CD8-positive, alpha-beta memory T cell (primary cell): ENCODE measurements around the gene KRTAP10-4. TPM values are rescaled to one million over a fixed set of nuclear protein-coding genes. Genes with fewer than 3 reads are reported as not detected.
"Not testable (repeated sequence)": the region's sequence is repeated elsewhere in the genome, so short reads cannot be mapped to it uniquely, and the experiment has no call there.

Experiments
- CTCF ChIA-PET: fragments of 350-600 bp; sonication (Branson Sonifier 250); formaldehyde crosslinking; loops from one replicate; lab custom pipeline; 2021; ENCODE audit warnings: antibody characterized with exemption; lab: Charles Lee
- POLR2A ChIA-PET: fragments of 350-600 bp; sonication (Branson Sonifier 250); formaldehyde crosslinking; loops from one replicate; lab custom pipeline; 2021; ENCODE audit warnings: antibody characterized with exemption; lab: Charles Lee
- DNase-seq, 5 donors: peaks; one replicate each; pipeline versions ENCODE4 v3.0.0 to v3.0.0-alpha.2; 2020 to 2022; ENCODE audit warnings: mixed read lengths in 1 of 5
- H3K27ac ChIP-seq: one replicate; pipeline ENCODE4 v1.7.0; 2013; ENCODE audit warnings: low read depth, mild to moderate bottlenecking, low read length, moderate library complexity
- H3K27me3 ChIP-seq: 2 replicates; pipeline ENCODE4 v1.7.0; 2013; ENCODE audit warnings: low read length, mild to moderate bottlenecking; ENCODE audit not compliant: insufficient read depth, poor library complexity, severe bottlenecking
- H3K36me3 ChIP-seq: 2 replicates; pipeline ENCODE4 v1.7.0; 2013; ENCODE audit warnings: mild to moderate bottlenecking, low read length, moderate library complexity; ENCODE audit not compliant: insufficient read depth
- H3K4me1 ChIP-seq: 2 replicates; pipeline ENCODE4 v1.7.0; 2013; ENCODE audit warnings: mild to moderate bottlenecking, low read length, moderate library complexity; ENCODE audit not compliant: insufficient read depth
- H3K4me3 ChIP-seq: 2 replicates; pipeline ENCODE4 v1.7.0; 2013; ENCODE audit warnings: mild to moderate bottlenecking, low read length
- H3K9me3 ChIP-seq: 2 replicates; pipeline ENCODE4 v1.7.0; 2013; ENCODE audit warnings: mild to moderate bottlenecking, low read length
- H3K27ac Mint-ChIP-seq, 8 donors: one replicate each; pipeline ENCODE4 v1.8.0; 2020 to 2021; ENCODE audit warnings: mixed read lengths in 8 of 8, mild to moderate bottlenecking in 6 of 8, inconsistent platforms in 3 of 8, moderate library complexity in 3 of 8
- H3K27me3 Mint-ChIP-seq, 2 donors: one replicate each; pipeline ENCODE4 v1.8.0; 2020 to 2021; ENCODE audit warnings: mixed read lengths in 2 of 2, mild to moderate bottlenecking in 1 of 2, moderate library complexity in 1 of 2
- H3K36me3 Mint-ChIP-seq, 3 donors: one replicate each; pipeline ENCODE4 v1.8.0; 2020 to 2021; ENCODE audit warnings: mixed read lengths in 3 of 3, inconsistent platforms in 1 of 3, mild to moderate bottlenecking in 1 of 3
- H3K4me1 Mint-ChIP-seq, 3 donors: one replicate each; pipeline ENCODE4 v1.8.0; 2020 to 2021; ENCODE audit warnings: mixed read lengths in 3 of 3, inconsistent platforms in 1 of 3, mild to moderate bottlenecking in 1 of 3
- H3K4me3 Mint-ChIP-seq, 7 donors: one replicate each; pipeline ENCODE4 v1.8.0; 2020 to 2021; ENCODE audit warnings: mixed read lengths in 7 of 7, mild to moderate bottlenecking in 6 of 7, moderate library complexity in 4 of 7, inconsistent platforms in 2 of 7
- H3K9me3 Mint-ChIP-seq, 5 donors: one replicate each; pipeline ENCODE4 v1.8.0; 2020 to 2022; ENCODE audit warnings: mixed read lengths in 5 of 5, mild to moderate bottlenecking in 3 of 5, moderate library complexity in 2 of 5, inconsistent platforms in 1 of 5
- polyA plus RNA-seq: library from polyadenylated mRNA; unstranded; fragments of 300-500 nt; fragmentation: Illumina TruSeq; gene quantifications from one replicate; pipeline ENCODE4 v1.2.3, GENCODE V29; 2021
- total RNA-seq, 2 experiments: library from RNA; stranded (reverse); gene quantifications; one replicate each; pipeline ENCODE4 v1.2.3, GENCODE V29; 2021

KRTAP10-4 gene
- total and polyA plus RNA-seq, 3 experiments from 2014 or later, result not detected

DNA sequence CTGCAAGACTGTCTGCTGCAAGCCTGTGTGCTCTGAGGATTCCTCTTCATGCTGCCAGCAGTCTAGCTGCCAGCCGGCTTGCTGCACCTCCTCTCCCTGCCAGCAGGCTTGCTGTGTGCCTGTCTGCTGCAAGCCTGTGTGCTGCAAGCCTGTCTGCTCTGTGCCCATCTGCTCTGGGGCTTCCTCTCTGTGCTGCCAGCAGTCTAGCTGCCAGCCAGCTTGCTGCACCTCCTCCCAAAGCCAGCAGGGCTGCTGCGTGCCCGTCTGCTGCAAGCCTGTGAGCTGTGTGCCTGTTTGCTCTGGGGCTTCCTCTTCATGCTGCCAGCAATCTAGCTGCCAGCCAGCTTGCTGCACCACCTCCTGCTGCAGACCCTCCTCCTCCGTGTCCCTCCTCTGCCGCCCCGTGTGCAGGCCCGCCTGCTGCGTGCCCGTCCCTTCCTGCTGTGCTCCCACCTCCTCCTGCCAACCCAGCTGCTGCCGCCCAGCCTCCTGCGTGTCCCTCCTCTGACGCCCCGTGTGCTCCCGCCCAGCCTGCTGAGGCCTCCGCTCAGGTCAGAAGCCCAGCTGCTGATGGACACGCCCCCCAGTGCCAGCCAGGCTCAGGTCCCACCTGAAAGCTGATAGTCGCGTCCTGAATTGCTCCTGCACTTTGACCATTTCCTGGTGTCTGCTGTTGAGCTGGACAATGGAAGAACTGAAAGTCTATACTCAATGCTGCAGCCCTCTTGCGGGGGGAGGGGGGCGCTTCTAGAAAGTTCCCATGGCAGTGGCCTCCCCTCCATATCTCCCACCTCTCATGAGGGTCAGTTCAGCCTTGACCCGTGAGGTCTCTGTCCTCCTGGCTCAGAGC lies 1.2 kb downstream of the KRTAP10-4 start:
- Mint-ChIP-seq H3K4me3 (peak overlapping the region in 2 of 7 donors; percentile 32 to 66), H3K36me3 (peaks cover 0 to 17% (median 0%) of the 10 kb centered on the region in 3 donors), H3K27me3 (peaks cover 4 to 20% of the 10 kb centered on the region in 2 donors), H3K27ac (peak overlapping the region in 1 of 8 donors; percentile 34), H3K9me3 (peaks cover 6 to 23% (median 17%) of the 10 kb centered on the region in 5 donors), H3K4me1 (peaks cover 0 to 13% (median 4%) of the 10 kb centered on the region in 3 donors)
- no peaks in the 10 kb centered on the region for H3K36me3 ChIP-seq
- H3K4me1 ChIP-seq, result no peaks in the 10 kb centered on the region
- H3K9me3 ChIP-seq, result no peaks in the 10 kb centered on the region
- H3K4me3 ChIP-seq, result no peak overlapping the region
- CTCF ChIA-PET, result no interaction called here
- POLR2A ChIA-PET, result no interaction called here
- H3K27ac ChIP-seq, result no peak overlapping the region
- DNase-seq, result no peak
- no peaks in the 10 kb centered on the region for H3K27me3 ChIP-seq

- Histone ChIP-seq H3K27me3 (no peaks in the 10 kb centered on the region), H3K4me1 (no peaks in the 10 kb centered on the region), H3K9me3 (no peaks in the 10 kb centered on the region), H3K4me3 (no peak overlapping the region), H3K36me3 (no peaks in the 10 kb centered on the region), H3K27ac (no peak overlapping the region)
- ChIA-PET CTCF (no interaction called here), POLR2A (no interaction called here)
- Mint-ChIP-seq H3K36me3 (peaks cover 0 to 17% (median 1%) of the 10 kb centered on the region in 3 donors), H3K9me3 (peaks cover 10 to 27% (median 21%) of the 10 kb centered on the region in 5 donors), H3K4me1 (peaks cover 0 to 13% (median 4%) of the 10 kb centered on the region in 3 donors), H3K4me3 (no peak overlapping the region), H3K27me3 (peaks cover 3 to 19% of the 10 kb centered on the region in 2 donors), H3K27ac (no peak overlapping the region)
- DNase-seq, result no peak
Measured at GRCh38 chr21:44575307-44576024, 1.9 kb downstream of the KRTAP10-4 start.

GRCh38 chr21:44576025-44576420 lies 2.5 kb downstream of the KRTAP10-4 start:
- Histone ChIP-seq H3K9me3 (no peaks in the 10 kb centered on the region), H3K4me1 (no peaks in the 10 kb centered on the region), H3K36me3 (no peaks in the 10 kb centered on the region), H3K27ac (no peak overlapping the region), H3K27me3 (no peaks in the 10 kb centered on the region), H3K4me3 (no peak overlapping the region)
- peaks cover 3 to 19% of the 10 kb centered on the region in 2 donors for H3K27me3 Mint-ChIP-seq
- POLR2A ChIA-PET, result no interaction called here
- H3K4me3 Mint-ChIP-seq, result no peak overlapping the region
- H3K36me3 Mint-ChIP-seq, result peaks cover 0 to 17% (median 1%) of the 10 kb centered on the region in 3 donors
- H3K9me3 Mint-ChIP-seq, result peaks cover 12 to 31% (median 23%) of the 10 kb centered on the region in 5 donors
- peaks cover 0 to 13% (median 4%) of the 10 kb centered on the region in 3 donors for H3K4me1 Mint-ChIP-seq
- no peak for DNase-seq
- no peak overlapping the region for H3K27ac Mint-ChIP-seq
- CTCF ChIA-PET, result no interaction called here

- Histone ChIP-seq H3K4me1 (no peaks in the 10 kb centered on the region), H3K27ac (no peak overlapping the region), H3K27me3 (no peaks in the 10 kb centered on the region), H3K9me3 (no peaks in the 10 kb centered on the region), H3K4me3 (no peak overlapping the region), H3K36me3 (no peaks in the 10 kb centered on the region)
- no peak overlapping the region for H3K27ac Mint-ChIP-seq
- CTCF ChIA-PET, result no interaction called here
- H3K4me3 Mint-ChIP-seq, result no peak overlapping the region
- peaks cover 0 to 34% (median 3%) of the 10 kb centered on the region in 3 donors for H3K36me3 Mint-ChIP-seq
- DNase-seq, result no peak
- POLR2A ChIA-PET, result no interaction called here
- peaks cover 4 to 19% of the 10 kb centered on the region in 2 donors for H3K27me3 Mint-ChIP-seq
- H3K9me3 Mint-ChIP-seq, result peaks cover 19 to 46% (median 29%) of the 10 kb centered on the region in 5 donors
- H3K4me1 Mint-ChIP-seq, result peaks cover 5 to 13% (median 7%) of the 10 kb centered on the region in 3 donors
Measured at GRCh38 chr21:44578371-44579055, 5.0 kb downstream of the KRTAP10-4 start.

- Mint-ChIP-seq H3K4me3 (no peak overlapping the region), H3K36me3 (peaks cover 0 to 35% (median 3%) of the 10 kb centered on the region in 3 donors), H3K27me3 (peaks cover 9 to 19% of the 10 kb centered on the region in 2 donors), H3K27ac (peak overlapping the region in 1 of 8 donors; percentile 91), H3K4me1 (peaks cover 5 to 20% (median 14%) of the 10 kb centered on the region in 3 donors), H3K9me3 (peaks cover 19 to 46% (median 29%) of the 10 kb centered on the region in 5 donors)
- H3K27ac ChIP-seq, result no peak overlapping the region
- no peaks in the 10 kb centered on the region for H3K27me3 ChIP-seq
- peaks cover 3% of the 10 kb centered on the region for H3K4me1 ChIP-seq
- ChIA-PET POLR2A (no interaction called here), CTCF (no interaction called here)
- no peaks in the 10 kb centered on the region for H3K9me3 ChIP-seq
- H3K36me3 ChIP-seq, result no peaks in the 10 kb centered on the region
- H3K4me3 ChIP-seq, result no peak overlapping the region
- no peak for DNase-seq
Measured at GRCh38 chr21:44579056-44579832, 5.7 kb downstream of the KRTAP10-4 start.

DNA sequence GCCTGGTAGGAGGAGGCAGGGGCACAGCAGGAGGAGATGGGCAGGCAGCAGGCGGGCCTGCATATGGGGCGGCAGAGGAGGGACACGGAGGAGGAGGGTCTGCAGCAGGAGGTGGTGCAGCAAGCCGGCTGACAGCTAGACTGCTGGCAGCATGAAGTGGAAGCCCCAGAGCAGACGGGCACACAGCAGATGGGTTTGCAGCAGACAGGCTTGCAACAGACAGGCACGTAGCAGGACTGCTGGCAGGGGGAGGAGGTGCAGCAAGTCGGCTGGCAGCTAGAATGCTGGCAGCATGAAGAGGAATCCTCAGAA lies 6.3 kb downstream of the KRTAP10-4 start:
- ChIA-PET CTCF (interaction anchor here (1.2 kb wide), 1 partner anchor 39 kb away, joined by 4 read pairs; no protein-coding TSS in a partner anchor), POLR2A (no interaction called here)
- Histone ChIP-seq H3K27ac (no peak overlapping the region), H3K4me3 (no peak overlapping the region), H3K36me3 (no peaks in the 10 kb centered on the region), H3K4me1 (peaks cover 3% of the 10 kb centered on the region), H3K27me3 (no peaks in the 10 kb centered on the region), H3K9me3 (no peaks in the 10 kb centered on the region)
- Mint-ChIP-seq H3K4me1 (peaks cover 5 to 19% (median 14%) of the 10 kb centered on the region in 3 donors), H3K4me3 (no peak overlapping the region), H3K36me3 (peaks cover 0 to 35% (median 3%) of the 10 kb centered on the region in 3 donors), H3K27me3 (peaks cover 9 to 19% of the 10 kb centered on the region in 2 donors), H3K27ac (no peak overlapping the region), H3K9me3 (peaks cover 19 to 46% (median 29%) of the 10 kb centered on the region in 5 donors)
- no peak for DNase-seq

- H3K9me3 ChIP-seq, DNase-seq: not testable (repeated sequence)
Measured at GRCh38 chr21:44580231-44580821, 6.8 kb downstream of the KRTAP10-4 start, which contains the start of gene KRTAP10-5. Gene KRTAP10-5 (minus strand): TSS chr21:44580604. CDS start chr21:44580578, 26 bp downstream.

More at GRCh38 chr21:44580231-44580821, 6.8 kb downstream of the KRTAP10-4 start, which contains the start of gene KRTAP10-5:
- peaks cover 19 to 46% (median 29%) of the 10 kb centered on the region in 5 donors for H3K9me3 Mint-ChIP-seq
- H3K4me3 Mint-ChIP-seq, H3K27ac Mint-ChIP-seq, POLR2A ChIA-PET, H3K4me3 ChIP-seq, H3K4me1 ChIP-seq, H3K27ac ChIP-seq, H3K27me3 ChIP-seq, H3K36me3 ChIP-seq: not testable (repeated sequence)
- H3K27me3 Mint-ChIP-seq, result peaks cover 13 to 20% of the 10 kb centered on the region in 2 donors
- CTCF ChIA-PET, result interaction anchor here (0.8 to 1.2 kb wide), 2 partner anchors 38 to 70 kb away, joined by 3 to 4 read pairs; no protein-coding TSS in a partner anchor
- peaks cover 1 to 16% (median 14%) of the 10 kb centered on the region in 3 donors for H3K4me1 Mint-ChIP-seq
- H3K36me3 Mint-ChIP-seq, result peaks cover 0 to 35% (median 3%) of the 10 kb centered on the region in 3 donors
